Right lobe of liver (tissue), 4 donors: ENCODE data around the gene ARMC12.

Experiments
- CTCF ChIP-seq, 4 donors: fragments of 200-600 bp in 3 of 4; fragments of 450-650 bp in 1 of 4; IDR thresholded peaks; one replicate each; pipeline versions ENCODE4 v1.5.1 to v1.8.0; 2016 to 2022; ENCODE audit warnings: antibody characterized with exemption in 4 of 4, mild to moderate bottlenecking in 2 of 4
- POLR2A ChIP-seq: fragments of 450-650 bp; IDR thresholded peaks from one replicate; pipeline ENCODE4 v1.6.1; 2017; ENCODE audit warnings: antibody characterized with exemption, mild to moderate bottlenecking
- donor health status: DM: no; HTN: no; CAD: no.
- donor health status: DM: no; HTN: no; CAD: no.
- donor health status: DM: no; HTN: yes; CAD: no.

- no peak for TF ChIP-seq CTCF (IDR thresholded peaks at IDR 0.05)
- TF ChIP-seq POLR2A, result no peak
Observed at GRCh38 chr6:35718375-35718736, 18.5 kb upstream of the ARMC12 start.
